Stimulated activated CD8-positive, alpha-beta memory T cell treated with anti-CD3 and anti-CD28 coated beads, Interleukin-2, amount 100 ng/mL, for 1 hour (primary cell): Measurements from ENCODE around the gene HOXD13.

Source experiments
- DNase-seq, 2 donors: peaks; one replicate each; pipeline ENCODE4 v3.0.0-alpha.2; 2020; ENCODE audit warnings: low read depth in 2 of 2

HOXD13 gene

GRCh38 chr2:176094349-176094748 lies 1.8 kb downstream of the HOXD13 start:
- DNase-seq = no peak

- DNase-seq = no peak
Measured at GRCh38 chr2:176095421-176095820, 2.9 kb downstream of the HOXD13 start.

DNA sequence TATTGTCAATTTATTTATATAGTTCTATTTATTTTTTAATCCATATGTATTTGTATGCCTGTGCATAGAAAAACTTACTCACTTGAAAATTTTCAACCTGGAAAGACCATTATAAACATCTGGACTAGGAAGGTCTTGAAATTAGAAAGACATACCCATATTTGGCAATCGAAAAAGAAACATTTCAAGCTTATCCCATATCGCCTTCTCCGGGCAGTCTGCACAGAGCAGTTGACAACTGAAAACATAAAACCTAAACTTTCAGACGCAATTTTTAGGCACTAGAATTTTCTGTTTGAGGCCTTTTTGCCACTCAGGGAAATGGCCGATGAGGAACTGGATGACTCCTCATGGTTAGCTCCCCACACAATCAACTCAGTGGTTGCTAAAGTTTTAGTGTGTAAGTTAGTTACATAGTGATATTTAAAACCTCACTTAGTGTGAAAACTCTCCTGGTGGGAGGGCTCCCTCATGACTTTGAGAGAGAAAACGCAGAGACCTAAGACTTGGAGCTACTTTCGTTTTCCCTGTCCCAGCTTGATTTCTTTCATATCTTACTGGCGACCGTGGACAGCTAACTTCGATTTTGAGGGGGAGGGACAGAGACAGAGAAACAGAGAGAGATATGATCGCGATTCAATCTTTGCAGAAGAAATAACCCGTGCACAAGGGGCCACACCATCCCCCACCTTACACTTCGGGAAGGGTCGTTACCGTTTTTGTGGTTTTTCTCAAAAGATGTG lies 3.9 kb downstream of the HOXD13 start:
- DNase-seq = no peak

DNA sequence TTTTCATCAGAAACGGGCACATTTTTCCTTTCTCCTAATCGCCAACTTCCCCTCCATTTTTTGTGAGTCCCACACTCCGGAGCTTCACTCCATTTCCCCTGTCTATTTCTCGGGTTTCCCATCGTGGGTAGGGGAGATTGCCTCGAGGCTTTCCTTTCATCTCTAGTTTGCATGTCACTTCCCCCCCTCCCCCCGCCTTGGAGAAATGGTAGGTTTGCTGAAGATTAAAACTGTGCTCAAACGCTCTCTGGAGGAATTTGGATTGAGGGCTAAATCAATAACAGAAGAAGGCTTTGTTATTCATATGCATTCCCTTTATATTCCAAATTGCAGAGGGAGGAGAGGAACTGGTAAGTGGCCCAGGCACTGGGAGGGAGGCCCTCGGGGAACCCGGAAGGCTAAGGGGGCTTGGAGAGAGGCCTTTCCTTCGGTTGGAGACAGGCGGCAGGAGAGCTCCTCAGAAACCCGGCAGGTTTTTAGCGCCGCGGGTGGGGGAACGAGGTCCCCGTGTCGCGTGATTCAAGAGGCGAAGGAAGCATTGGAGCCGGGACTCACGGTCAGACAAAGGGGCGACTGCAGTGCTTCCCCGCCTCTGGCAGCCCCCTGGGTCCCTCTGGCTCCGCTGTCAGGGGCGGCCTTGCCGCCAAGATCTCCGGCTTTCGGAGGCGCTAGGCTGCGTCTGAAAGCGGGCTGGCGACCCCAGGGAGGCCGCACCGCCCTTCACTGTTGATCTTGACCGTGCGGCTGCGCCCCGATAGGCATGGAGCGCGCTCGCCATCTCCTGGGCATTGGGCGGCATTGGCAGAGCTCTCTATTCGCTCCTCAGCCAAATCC lies 4.7 kb downstream of the HOXD13 start:
- DNase-seq = peak in 1 of 2 donors; percentile 34

DNA sequence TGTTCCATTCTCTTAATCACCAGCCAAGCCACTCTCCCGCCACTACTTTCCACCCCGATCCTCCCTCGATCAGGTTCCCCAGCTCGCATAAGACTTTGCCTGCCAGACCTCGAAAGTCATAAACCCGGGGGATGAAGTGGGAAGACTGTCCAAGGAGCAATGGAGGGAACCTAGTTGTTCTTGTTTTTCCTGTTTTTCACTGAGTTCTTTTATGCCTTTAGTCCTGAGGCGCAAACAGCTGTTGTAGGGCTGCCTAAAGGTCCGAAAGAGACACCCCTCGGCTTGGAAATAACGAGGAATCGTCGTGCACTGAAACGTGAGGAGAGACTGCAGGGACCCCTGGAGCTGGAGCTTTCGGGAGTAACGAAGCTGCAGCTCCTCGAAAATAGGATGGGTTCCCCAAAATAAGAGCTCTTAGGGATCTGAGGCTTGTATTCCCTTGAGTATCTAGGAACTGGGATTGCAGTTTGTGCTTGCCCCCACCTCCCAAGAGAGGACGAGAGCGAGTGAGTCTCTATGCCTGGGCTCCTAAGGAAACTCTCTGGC lies 5.4 kb downstream of the HOXD13 start:
- DNase-seq = no peak

DNA sequence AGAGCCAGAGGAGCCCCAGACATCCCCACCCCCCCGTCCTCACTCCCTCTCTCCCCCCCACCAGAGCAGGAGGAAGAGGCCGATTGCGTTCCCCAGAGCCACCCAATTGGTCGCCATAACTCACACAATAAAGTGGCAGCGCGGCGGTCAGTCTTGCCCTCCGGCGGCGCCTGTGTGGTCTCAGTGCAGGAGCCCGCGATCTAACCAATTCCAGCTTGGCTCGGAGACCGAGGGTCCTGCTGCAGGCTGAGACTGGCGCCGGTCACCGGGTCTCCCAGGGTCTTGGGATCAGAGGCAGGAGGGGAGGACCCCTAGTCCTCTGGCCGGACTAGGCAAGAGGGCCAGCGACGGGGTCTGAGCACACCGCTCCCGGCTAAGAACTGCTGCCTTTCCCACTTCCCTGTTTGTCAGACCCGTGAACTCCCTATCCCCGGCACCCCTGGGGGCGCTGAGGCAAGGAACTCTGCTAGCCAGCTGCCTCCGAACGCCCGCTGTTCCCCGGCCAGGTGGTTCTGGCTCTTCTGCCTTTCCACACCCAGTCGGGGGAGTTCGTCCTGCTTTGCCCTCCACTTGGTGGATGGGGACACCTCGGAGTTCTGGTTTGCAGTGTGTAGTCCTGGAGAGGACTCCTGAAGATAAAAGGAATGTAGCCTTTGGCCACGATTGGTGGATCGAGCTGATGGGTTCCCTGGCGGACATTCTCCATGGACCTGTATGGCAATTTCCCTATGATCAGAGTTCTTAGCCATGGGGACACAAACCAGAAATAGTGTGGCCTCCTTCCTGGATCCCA lies 6.0 kb downstream of the HOXD13 start:
- no peak for DNase-seq

GRCh38 chr2:176099159-176099727 lies 6.7 kb downstream of the HOXD13 start:
- DNase-seq = no peak

GRCh38 chr2:176099728-176100546 lies 7.4 kb downstream of the HOXD13 start, which contains the start of gene HOXD12:
Gene HOXD12 (plus strand): TSS chr2:176099795. CDS start chr2:176099802, 7 bp downstream.
- DNase-seq = no peak

GRCh38 chr2:176100547-176101140 lies 8.1 kb downstream of the HOXD13 start:
- DNase-seq = no peak

DNA sequence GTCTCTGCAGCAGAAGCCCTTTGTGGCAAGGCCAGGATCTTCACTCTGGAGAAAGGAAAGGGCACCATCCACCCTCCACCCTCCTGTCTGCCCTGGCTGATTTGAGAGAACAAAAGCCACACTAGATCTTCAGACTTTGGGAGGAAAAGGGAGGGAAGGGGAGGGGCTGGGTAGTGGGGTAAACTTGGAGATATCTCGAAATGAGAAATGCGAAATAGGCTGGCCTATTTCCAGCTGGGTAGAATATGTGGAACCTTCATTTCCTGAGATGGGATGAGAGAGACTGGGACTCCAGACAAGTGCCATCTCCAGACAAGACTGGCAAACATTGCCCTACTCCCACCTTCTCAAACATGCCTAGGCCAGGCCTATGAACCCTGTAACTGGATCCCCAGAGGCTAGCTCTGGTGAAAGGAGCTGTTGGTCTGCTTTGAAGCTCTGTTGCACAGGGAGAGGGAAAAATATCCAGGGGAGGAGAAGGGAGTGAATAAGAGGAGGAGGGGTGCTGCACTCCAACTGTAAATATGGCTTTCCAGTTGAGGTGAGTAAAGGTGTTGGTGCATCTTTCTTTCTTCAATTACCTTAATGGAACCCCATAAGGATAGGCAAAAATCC lies 8.8 kb downstream of the HOXD13 start:
- no peak for DNase-seq

- DNase-seq = no peak
Measured at GRCh38 chr2:176101842-176102241, 9.3 kb downstream of the HOXD13 start.

DNA sequence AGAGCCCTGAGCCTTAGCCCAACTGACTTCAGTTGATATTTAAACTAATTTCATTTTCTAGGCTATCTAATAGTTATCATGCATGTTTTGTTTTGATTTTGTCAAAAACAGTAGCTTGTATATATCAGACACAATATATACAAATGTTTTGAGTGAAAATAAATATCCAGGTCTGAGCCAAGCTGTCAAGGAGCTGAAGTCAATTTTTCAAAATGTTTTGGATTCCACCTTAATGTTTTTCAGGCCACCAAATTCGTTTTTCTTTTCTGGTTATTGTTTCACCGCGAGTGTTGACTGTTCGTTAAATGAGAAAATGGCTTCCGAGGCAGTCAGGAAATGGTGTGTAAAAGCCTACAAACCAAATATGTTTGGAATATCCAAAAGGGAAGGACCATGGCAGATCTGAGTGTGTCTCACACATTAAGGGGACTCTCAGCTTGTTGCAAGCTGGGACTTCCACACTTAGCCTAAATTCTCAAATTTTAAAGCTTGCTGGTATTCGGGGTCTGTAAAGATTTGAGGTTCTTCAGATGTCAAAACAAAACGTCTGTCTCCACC lies 9.9 kb downstream of the HOXD13 start:
- no peak for DNase-seq

- no peak for DNase-seq
Measured at GRCh38 chr2:176103194-176103593, 10.7 kb downstream of the HOXD13 start.

- DNase-seq = no peak
Measured at GRCh38 chr2:176103742-176104315, 11.3 kb downstream of the HOXD13 start.

DNA sequence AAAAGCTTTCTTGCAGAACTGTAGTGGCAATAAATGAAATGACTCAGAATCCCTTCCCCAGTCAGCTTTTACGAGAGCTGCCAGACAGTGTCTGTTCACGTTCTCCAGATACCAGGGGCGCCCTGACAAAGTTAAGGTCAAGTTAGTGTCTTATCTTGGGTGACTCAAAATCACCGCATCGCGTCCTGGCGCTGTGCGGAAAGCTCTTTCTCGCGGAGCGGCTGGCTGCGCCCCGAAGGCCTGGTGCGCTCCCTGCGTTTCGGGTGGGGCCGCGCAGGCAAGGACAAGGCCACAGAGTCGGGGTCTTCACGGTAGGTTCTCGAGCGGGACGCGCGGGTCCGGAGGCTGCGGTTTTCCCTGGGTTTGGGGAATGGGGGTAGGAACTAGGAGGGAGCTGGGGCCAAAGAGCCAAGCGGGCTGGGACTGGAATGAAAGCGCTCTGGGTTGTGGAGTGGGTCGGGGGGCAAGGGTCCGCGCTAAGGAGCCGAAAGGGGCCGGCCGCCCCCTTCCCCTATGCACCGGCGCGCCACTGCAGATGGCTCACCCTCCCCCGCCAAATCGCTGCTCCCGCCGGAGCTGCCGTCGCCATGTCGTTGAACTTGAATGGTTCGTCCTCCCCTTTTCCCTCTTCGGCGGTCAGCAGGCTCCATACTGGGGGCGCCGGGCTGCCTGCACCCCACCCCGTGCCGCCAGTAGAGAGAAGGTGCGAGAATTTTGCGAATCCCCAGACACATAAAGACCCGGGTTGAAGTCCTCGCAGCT lies 12.0 kb downstream of the HOXD13 start:
- no peak for DNase-seq

- no peak for DNase-seq
Measured at GRCh38 chr2:176105078-176105729, 12.7 kb downstream of the HOXD13 start.

GRCh38 chr2:176105730-176106580 lies 13.4 kb downstream of the HOXD13 start:
- DNase-seq = no peak
